Amygdala (tissue), 56 donors: ENCODE measurements around the gene TTBK1.

Experiments
- DNase-seq, 56 donors: peaks; one replicate each; lab custom pipeline; 2025; lab: John Stamatoyannopoulos, UW

Gene TTBK1

DNA sequence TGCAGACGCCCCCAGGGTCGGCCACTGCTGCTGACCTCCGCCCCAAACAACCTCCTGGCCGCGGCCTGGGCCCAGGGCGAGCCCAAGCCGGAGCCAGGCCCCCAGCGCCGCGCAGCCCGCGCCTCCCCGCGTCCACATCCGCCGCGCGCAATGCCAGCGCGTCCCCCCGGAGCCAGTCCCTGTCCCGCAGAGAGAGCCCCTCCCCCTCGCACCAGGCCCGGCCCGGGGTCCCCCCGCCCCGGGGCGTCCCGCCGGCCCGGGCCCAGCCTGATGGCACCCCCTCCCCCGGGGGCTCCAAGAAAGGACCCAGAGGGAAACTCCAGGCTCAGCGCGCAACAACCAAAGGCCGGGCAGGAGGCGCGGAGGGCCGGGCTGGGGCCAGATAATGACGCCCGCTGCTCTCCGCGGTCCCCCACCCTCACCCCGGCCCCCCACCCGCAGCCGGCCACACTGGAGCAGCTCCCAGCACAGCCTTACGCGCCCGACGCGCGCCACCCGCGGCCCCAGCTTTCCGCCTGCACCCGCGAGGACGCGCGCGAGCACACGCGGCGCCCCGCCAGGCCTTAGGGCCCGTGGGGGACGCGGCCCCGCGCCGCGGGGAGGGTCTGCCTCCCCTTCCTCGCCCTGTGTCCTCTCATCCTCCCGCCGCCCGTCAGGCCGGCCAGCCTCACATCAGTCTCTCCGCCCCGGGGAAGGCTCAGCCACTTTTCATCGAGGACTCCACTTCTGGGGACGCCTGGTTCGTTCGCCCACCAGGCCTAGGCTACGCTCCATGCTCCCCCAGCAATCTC lies 41.9 kb downstream of the TTBK1 start:
- no peak for DNase-seq

DNA sequence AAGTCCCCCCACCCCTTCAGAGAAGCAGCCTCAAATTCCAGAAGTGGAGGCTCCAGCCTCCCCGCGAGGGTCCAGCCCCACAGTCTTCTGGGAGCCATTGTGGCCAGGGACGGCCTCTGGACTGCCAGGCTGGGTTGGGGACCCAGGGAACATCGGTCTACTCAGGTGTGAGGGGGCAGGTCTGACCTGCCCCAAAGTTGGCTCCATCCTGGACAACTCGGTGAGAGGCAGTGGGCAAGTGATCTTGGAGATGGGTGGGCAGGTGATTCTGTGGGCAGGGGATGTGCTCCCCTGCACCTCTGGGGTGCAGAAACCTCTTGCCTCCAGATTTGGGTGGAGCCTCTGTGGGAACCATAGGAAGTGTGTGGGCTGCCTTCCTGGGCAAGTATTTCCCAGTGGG lies 42.6 kb downstream of the TTBK1 start:
- DNase-seq = no peak

- no peak for DNase-seq
Observed at GRCh38 chr6:43286456-43286979, 43.2 kb downstream of the TTBK1 start.

GRCh38 chr6:43286980-43287716 lies 43.9 kb downstream of the TTBK1 start:
- peak in 12 of 56 donors; percentile 8 to 52 (median 20) for DNase-seq

- no peak for DNase-seq
Observed at GRCh38 chr6:43287717-43288679, 44.7 kb downstream of the TTBK1 start.

GRCh38 chr6:43290339-43290904 lies 47.1 kb downstream of the TTBK1 start:
- no peak for DNase-seq

GRCh38 chr6:43290905-43291355 lies 47.6 kb downstream of the TTBK1 start:
- DNase-seq = no peak

DNA sequence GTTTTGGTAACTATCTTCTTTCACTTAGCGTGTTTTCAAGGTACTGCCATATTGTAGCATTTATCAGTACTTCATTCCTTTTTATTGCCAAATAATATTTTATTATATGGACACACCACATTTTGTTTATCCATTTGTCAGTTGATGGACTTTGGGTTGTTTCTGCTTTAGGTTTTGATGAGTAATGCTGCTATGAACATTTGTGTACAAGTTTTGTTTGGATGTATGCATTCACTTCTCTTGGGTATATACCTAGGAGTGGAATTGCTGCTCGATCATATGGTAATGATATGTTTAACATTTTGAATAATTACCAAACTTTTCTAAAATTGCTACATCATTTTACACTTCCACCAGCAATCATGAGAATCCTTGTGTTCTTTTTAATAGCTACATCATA lies 48.4 kb downstream of the TTBK1 start:
- DNase-seq = no peak

DNA sequence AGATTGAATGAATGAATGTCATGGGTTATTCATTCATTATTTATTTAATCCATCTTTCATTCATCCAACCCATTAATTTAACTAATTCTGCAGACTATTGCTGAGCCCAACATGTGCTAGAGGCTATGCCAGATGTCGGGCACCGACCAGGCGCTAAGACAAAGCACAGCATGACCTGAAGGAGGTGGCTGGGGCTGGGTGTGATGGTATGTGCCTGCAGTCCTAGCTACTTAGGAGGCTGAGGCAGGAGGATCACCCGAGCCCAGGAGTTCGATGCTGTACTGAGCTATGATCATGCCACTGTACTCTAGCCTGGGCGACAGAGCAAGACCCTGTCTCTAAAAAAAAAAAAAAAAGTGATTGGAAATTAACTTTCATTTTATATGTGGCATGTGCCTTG lies 49.1 kb downstream of the TTBK1 start:
- no peak for DNase-seq

GRCh38 chr6:43292763-43293318 lies 49.6 kb downstream of the TTBK1 start:
- no peak for DNase-seq

GRCh38 chr6:43293698-43294097 lies 50.4 kb downstream of the TTBK1 start:
- no peak for DNase-seq

DNA sequence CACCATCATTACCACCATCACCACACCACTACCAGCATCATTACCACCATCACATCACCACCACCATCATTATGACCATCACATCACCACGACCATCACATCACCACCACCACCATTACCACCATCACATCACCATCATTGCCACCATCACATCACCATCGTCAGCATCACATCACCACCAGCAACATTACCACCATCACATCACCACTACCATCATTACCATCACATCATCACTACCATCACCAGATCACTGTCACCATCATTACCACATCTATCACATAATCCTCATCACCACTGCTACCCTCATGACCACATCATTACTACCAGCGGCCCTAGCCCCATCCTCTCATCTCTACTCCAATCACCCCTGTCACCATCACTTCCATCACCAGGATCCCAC lies 51.3 kb downstream of the TTBK1 start:
- no peak for DNase-seq

GRCh38 chr6:43295456-43295855 lies 52.2 kb downstream of the TTBK1 start:
- no peak for DNase-seq

- DNase-seq = no peak
Observed at GRCh38 chr6:43296780-43297497, 53.7 kb downstream of the TTBK1 start.

- DNase-seq = peak in 7 of 56 donors; percentile 13 to 46 (median 22)
Observed at GRCh38 chr6:43297644-43298564, 54.6 kb downstream of the TTBK1 start, which contains the start of gene SLC22A7. SLC22A7 (plus strand) TSS chr6:43298260; CDS start chr6:43298359, 99 bp downstream.

DNA sequence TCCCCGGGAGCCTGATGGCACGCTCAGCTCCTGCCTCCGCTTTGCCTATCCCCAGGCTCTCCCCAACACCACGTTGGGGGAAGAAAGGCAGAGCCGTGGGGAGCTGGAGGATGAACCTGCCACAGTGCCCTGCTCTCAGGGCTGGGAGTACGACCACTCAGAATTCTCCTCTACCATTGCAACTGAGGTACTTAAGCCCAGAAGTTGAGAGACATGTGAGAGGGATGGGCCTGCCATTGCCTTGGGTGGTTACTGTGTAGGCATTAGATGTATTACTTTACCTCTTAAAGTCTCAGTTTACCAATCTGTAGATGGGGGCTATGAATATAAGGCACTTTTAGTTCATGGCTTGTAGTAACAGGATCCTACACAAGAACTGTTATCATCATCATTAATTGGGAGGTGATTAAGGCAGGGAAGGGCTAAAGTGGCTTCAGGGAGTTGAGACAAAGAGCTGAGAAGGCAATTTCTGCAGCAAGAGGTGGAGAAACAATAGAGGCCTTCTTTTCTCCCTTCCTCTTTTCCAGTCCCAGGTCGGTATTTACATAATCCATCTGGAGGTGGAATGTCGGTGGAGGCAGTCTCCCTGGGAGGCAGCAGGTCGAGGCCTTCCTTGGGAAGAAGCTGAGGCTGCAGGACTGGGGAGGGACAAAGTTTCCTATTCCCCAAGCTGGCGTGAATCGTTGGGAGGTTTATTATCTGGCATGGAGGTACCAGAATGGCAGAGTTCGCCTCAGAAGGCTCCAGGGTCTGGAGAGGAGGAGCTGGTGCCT lies 55.5 kb downstream of the TTBK1 start:
- DNase-seq = no peak
